Heart left ventricle (tissue), 16 donors: ENCODE measurements around the gene HS6ST3. TPM values are rescaled to one million over a fixed set of nuclear protein-coding genes. Genes with fewer than 3 reads are reported as not detected.

ENCODE experiments used
- ATAC-seq, 4 donors: fragments of 200-7000 bp; cut with Tn5 transposase; one replicate each; pipeline ENCODE4 v1.9.1; 2020 to 2022; ENCODE audit warnings: moderate library complexity in 4 of 4, mild to moderate bottlenecking in 3 of 4, moderate number of reproducible peaks in 1 of 4
- DNase-seq, 5 donors: peaks; one replicate each; pipeline ENCODE4 v3.0.0-alpha.2; 2020
- H3K27ac ChIP-seq, 12 donors: fragments of 200-600 bp; sonication (generic) in 4 of 12; one replicate each; pipeline versions ENCODE4 v1.5.0 to v1.8.0; 2016 to 2022; ENCODE audit warnings: mild to moderate bottlenecking in 2 of 12
- H3K27me3 ChIP-seq, 9 donors: fragments of 200-600 bp; sonication (generic) in 2 of 9; one replicate each; pipeline versions ENCODE4 v1.5.1 to v1.8.0; 2016 to 2022; ENCODE audit warnings: mild to moderate bottlenecking in 3 of 9
- H3K36me3 ChIP-seq, 9 donors: fragments of 200-600 bp; sonication (generic) in 2 of 9; one replicate each; pipeline versions ENCODE4 v1.5.0 to v1.8.0; 2018 to 2022; ENCODE audit warnings: mild to moderate bottlenecking in 2 of 9
- H3K4me1 ChIP-seq, 12 donors: fragments of 200-600 bp; sonication (generic) in 4 of 12; one replicate each; pipeline versions ENCODE4 v1.5.0 to v1.8.0; 2016 to 2022; ENCODE audit warnings: mild to moderate bottlenecking in 3 of 12
- H3K4me3 ChIP-seq, 12 donors: fragments of 200-600 bp; sonication (generic) in 4 of 12; one replicate each; pipeline versions ENCODE4 v1.5.0 to v1.8.0; 2017 to 2022; ENCODE audit warnings: mild to moderate bottlenecking in 9 of 12, moderate library complexity in 4 of 12
- H3K9me3 ChIP-seq, 12 donors: fragments of 200-600 bp; sonication (generic) in 4 of 12; one replicate each; pipeline versions ENCODE4 v1.5.0 to v1.8.0; 2016 to 2022; ENCODE audit warnings: mild to moderate bottlenecking in 1 of 12
- CTCF ChIP-seq, 12 donors: fragments of 200-600 bp; sonication (generic) in 4 of 12; IDR thresholded peaks; one replicate each; pipeline versions ENCODE4 v1.5.0 to v1.8.0; 2018 to 2022; ENCODE audit warnings: antibody characterized with exemption in 12 of 12, mild to moderate bottlenecking in 5 of 12
- POLR2A ChIP-seq, 2 donors: fragments of 450-650 bp; IDR thresholded peaks; one replicate each; pipeline ENCODE4 v1.6.1; 2017; ENCODE audit warnings: antibody characterized with exemption in 2 of 2, mild to moderate bottlenecking in 2 of 2, moderate library complexity in 2 of 2
- WGBS, 4 donors: extraction: QIAGEN DNeasy Blood & Tissue Kit in 2 of 4; methylation state at CpG; one replicate each; pipeline versions ENCODE4 v1.1.5 to v1.1.7; 2013 to 2018; 5-methylcytosine and 5-hydroxymethylcytosine counted together
- intact Hi-C, 10 donors: fragments of 100-400 bp; cut with DNase I; formaldehyde crosslinking; loops; one replicate each; pipeline versions ENCODE4 v1.11.1 to v1.14.2; 2022
- polyA plus RNA-seq, 2 donors: library from polyadenylated mRNA; stranded (reverse); fragments of 200-250 nt; gene quantifications; one replicate each; pipeline ENCODE4 v1.2.3, GENCODE V29; 2013
- total RNA-seq, 9 donors: library from RNA; depleted of rRNA in 2 of 9; stranded (reverse); fragments of >200 nt in 2 of 9; fragmentation: NEBNext Ultra II Directional in 3 of 9; extraction: Animal tissue kit (Norgen Biotek cat#: 25700) in 3 of 9; gene quantifications; one replicate each; pipeline versions ENCODE4 v1.1.0 to v1.2.4, GENCODE V29; 2016 to 2023
- donor health status: ischemic (EF 13 %, LVEDD 7.1; RV severe dilation, severe dysfunction).
- donor health status: healthy with polysubstance abuse.
- donor health status: DM: no; HTN: yes; CAD: no.
- donor health status: DM: no; HTN: no; CAD: no.
- donor health status: ischemic (EF 25% LVEDD 6.9; RV normal size, moderate dysfunction).
- donor health status: ischemic (EF 25% LVEDD 5.7; RV mildly dilated, moderate dysfunction).
- donor health status: healthy.
- donor health status: DM: yes; HTN: yes; CAD: no.
- donor health status: ischemic (EF 35%, LVEDD 5.7; RV mildly dilated, moderate dysfunction).
- donor health status: nonischemic (EF 11% LVEDD 7.7; RV severe dilation, severe dysfunction).
- donor health status: DM: yes; HTN: yes; CAD: no.
- donor health status: PGD.
- donor health status: ischemic (EF 29% LVEDD 5.4; RV normal size, mild dysfunction).
- donor health status: nonischemic (EF 23%, LVEDD 6.1; RV moderate dilation, normal function).

Gene HS6ST3
- total and polyA plus RNA-seq, 11 donors = 0.01 to 5.2 (median 1.2) TPM

- ATAC-seq = no peak
Measured at GRCh38 chr13:96229356-96229755, 139.4 kb downstream of the HS6ST3 start.

GRCh38 chr13:96238241-96238640 is 148.3 kb downstream of the HS6ST3 start:
- no peak for ATAC-seq
- intact Hi-C loops = loop anchor here in 1 of 10 donors (10.0 kb wide), 1 partner anchor 223 kb away; no protein-coding TSS in a partner anchor
- TF ChIP-seq CTCF (IDR thresholded peaks at IDR 0.05) (no peak), POLR2A (IDR thresholded peaks at IDR 0.05) (no peak)
- Histone ChIP-seq H3K27ac (no peak overlapping the region), H3K9me3 (no peaks in the 10 kb centered on the region), H3K4me1 (no peaks in the 10 kb centered on the region), H3K36me3 (no peaks in the 10 kb centered on the region), H3K27me3 (no peaks in the 10 kb centered on the region), H3K4me3 (no peak overlapping the region)
- 75 to 83% (median 79%) methylated on average over 5 of the region's 5 CpGs for WGBS, 4 donors
- no peak for DNase-seq

More at GRCh38 chr13:96229356-96229755, 139.4 kb downstream of the HS6ST3 start:
- DNase-seq = no peak
- TF ChIP-seq POLR2A (IDR thresholded peaks at IDR 0.05) = no peak
- TF ChIP-seq CTCF (IDR thresholded peaks at IDR 0.05) = peak in 10 of 12 donors; percentile 14 to 46 (median 36)
- Histone ChIP-seq H3K27me3 (no peaks in the 10 kb centered on the region), H3K9me3 (no peaks in the 10 kb centered on the region), H3K4me1 (no peaks in the 10 kb centered on the region), H3K36me3 (no peaks in the 10 kb centered on the region), H3K27ac (no peak overlapping the region), H3K4me3 (no peak overlapping the region)
- 0 to 13% (median 4%) methylated on average over 2 of the region's 2 CpGs for WGBS, 4 donors
- intact Hi-C loops = loop anchor here in 3 of 10 donors (5.0 to 10.0 kb wide), 3 partner anchors 205 to 583 kb away; no protein-coding TSS in a partner anchor

- no peak overlapping the region for H3K4me3 ChIP-seq
- no peak for TF ChIP-seq POLR2A (IDR thresholded peaks at IDR 0.05)
- no peak for TF ChIP-seq CTCF (IDR thresholded peaks at IDR 0.05)
- no peaks in the 10 kb centered on the region for H3K4me1 ChIP-seq
- ATAC-seq = no peak
- WGBS, 4 donors = 81 to 86% (median 84%) methylated on average over 5 of the region's 5 CpGs
- no peak overlapping the region for H3K27ac ChIP-seq
- intact Hi-C loops = loop anchor here in 1 of 10 donors (10.0 kb wide), 1 partner anchor 224 kb away; no protein-coding TSS in a partner anchor
- no peaks in the 10 kb centered on the region for H3K27me3 ChIP-seq
- no peak for DNase-seq
- no peaks in the 10 kb centered on the region for H3K36me3 ChIP-seq
- no peaks in the 10 kb centered on the region for H3K9me3 ChIP-seq
Measured at GRCh38 chr13:96238861-96239260, 149.0 kb downstream of the HS6ST3 start.

DNA sequence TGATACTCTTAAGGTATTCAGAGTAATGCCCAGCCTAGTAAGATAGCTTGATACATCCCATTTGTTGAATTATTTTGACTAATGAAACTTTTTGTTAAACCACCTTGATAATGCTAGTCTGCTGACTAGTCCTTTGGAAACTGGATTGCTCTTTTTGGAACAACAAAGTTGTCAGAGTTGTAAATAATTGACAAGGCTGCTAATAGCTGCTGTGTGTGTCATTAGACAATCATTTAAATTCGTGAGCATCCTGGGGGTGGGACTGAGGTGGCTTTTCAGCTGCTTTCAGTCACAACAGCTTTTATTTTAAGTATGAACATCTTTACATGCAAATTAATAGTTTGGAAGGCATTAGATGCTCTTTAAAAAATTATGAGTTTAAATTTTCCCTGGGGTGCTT is 153.5 kb downstream of the HS6ST3 start:
- Histone ChIP-seq H3K27ac (no peak overlapping the region), H3K4me3 (no peak overlapping the region), H3K27me3 (no peaks in the 10 kb centered on the region), H3K36me3 (no peaks in the 10 kb centered on the region), H3K4me1 (no peaks in the 10 kb centered on the region), H3K9me3 (no peaks in the 10 kb centered on the region)
- DNase-seq = no peak
- WGBS, 4 donors = 41 to 70% (median 65%) methylated on average over 1 of the region's 1 CpG
- intact Hi-C loops = no loop called here
- no peak for ATAC-seq
- TF ChIP-seq POLR2A (IDR thresholded peaks at IDR 0.05) (no peak), CTCF (IDR thresholded peaks at IDR 0.05) (no peak)
